Testis (tissue), 3 donors: ENCODE results near the gene MTAP. TPM values are rescaled to one million over a fixed set of nuclear protein-coding genes. Genes with fewer than 3 reads are reported as not detected.
A peak's percentile ranks its signal among the peaks of the same experiment; 100 is the strongest.

Experiments used
- DNase-seq: peaks from one replicate; pipeline ENCODE4 v3.0.0-alpha.2; 2019
- H3K27ac ChIP-seq, 2 donors: fragments of 200-600 bp; sonication (generic); one replicate each; pipeline ENCODE4 v1.5.1; 2019
- H3K27me3 ChIP-seq: fragments of 200-600 bp; sonication (generic); one replicate; pipeline ENCODE4 v1.5.1; 2019
- H3K36me3 ChIP-seq: fragments of 200-600 bp; sonication (generic); one replicate; pipeline ENCODE4 v1.5.1; 2017; ENCODE audit warnings: low read depth; ENCODE audit errors: missing control alignments
- H3K4me1 ChIP-seq: fragments of 200-600 bp; sonication (generic); one replicate; pipeline ENCODE4 v1.5.1; 2019
- H3K4me3 ChIP-seq, 2 donors: fragments of 200-600 bp; sonication (generic); one replicate each; pipeline ENCODE4 v1.5.1; 2017 to 2019
- H3K9me3 ChIP-seq: fragments of 200-600 bp; sonication (generic); one replicate; pipeline ENCODE4 v1.5.1; 2017
- POLR2A ChIP-seq: fragments of 450-650 bp; IDR thresholded peaks from one replicate; pipeline ENCODE4 v1.6.1; 2017; ENCODE audit warnings: antibody characterized with exemption, mild to moderate bottlenecking, moderate library complexity
- WGBS, 2 donors: methylation state at CpG; one replicate each; pipeline ENCODE4 v1.1.5; 2018; 5-methylcytosine and 5-hydroxymethylcytosine counted together
- intact Hi-C: fragments of 100-400 bp; cut with DNase I; formaldehyde crosslinking; loops from one replicate; pipeline ENCODE4 v1.15.1; 2023; ENCODE audit warnings: low total_unique reads
- polyA plus RNA-seq: library from polyadenylated mRNA; stranded (reverse); fragments of 350-450 nt; fragmentation: Illumina TruSeq; extraction: RNeasy Lipid Tissue Mini Kit (QIAGEN cat#74804); gene quantifications from one replicate; pipeline ENCODE4 v1.2.3, GENCODE V29; 2014; ENCODE audit warnings: low read depth, low replicate concordance; ENCODE audit not compliant: insufficient read depth
- total RNA-seq, 2 donors: library from RNA; depleted of rRNA; stranded (reverse); fragments of >200 nt; gene quantifications; one replicate each; pipeline ENCODE4 v1.2.3, GENCODE V29; 2016
- TF ChIP-seq, protein P1 (sequence below), 3 experiments: fragments of 450-650 bp in 2 of 3; fragments of 200-600 bp in 1 of 3; sonication (generic) in 1 of 3; IDR thresholded peaks; one replicate each; pipeline ENCODE4 v1.5.1; 2016 to 2019; ENCODE audit warnings: antibody characterized with exemption in 3 of 3, mild to moderate bottlenecking in 2 of 3, moderate library complexity in 1 of 3

MTAP gene
- total and polyA plus RNA-seq, 3 donors from 2014 or later = 18.2 to 21.2 (median 19.3) TPM

DNA sequence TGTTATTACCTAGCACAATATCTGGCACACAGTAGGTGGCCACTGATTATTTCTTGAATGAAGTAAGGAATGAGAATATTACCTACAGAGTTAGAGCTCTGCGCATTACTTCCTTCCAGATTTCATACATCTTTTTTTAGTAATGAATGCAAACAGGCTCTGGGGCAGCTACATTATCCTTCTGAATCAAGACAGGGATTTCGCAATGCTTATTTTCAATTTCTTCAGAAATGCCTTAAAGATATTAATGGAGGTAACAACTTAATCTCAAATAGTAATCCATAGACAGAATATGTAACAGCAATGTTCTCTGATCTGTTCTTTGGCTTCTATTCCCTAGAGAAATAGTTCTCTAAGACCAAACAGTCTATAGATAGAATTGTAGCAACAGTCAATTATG, 159.1 kb downstream of the MTAP start:
- 77 to 88% methylated on average over 2 of the region's 2 CpGs for WGBS, 2 donors
- intact Hi-C loops = no loop called here

DNA sequence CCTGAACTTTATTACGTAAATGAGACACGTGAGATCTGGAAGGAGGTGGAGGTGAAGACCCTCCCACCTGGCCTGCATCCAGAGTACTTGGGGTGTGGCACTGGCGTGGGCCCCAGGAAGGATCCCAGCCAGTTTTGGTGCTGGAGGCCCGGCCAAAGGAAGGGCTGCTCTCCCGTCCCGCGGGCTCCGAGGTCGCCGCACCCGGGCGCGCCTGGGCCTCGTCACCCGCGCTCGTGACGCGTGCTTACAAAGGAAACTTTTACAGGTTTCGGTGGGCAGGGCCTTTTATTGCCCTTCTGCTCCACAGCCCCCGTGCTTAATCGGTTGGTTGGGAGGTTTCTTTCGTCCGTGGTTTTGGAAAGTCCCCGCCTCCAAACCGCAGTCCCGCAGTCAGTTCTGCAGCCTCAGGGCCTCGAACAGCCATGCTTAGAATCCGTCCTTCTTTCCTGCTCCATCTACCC, 162.5 kb downstream of the MTAP start:
- no peaks in the 10 kb centered on the region for H3K36me3 ChIP-seq
- TF ChIP-seq POLR2A = no peak
- TF ChIP-seq, protein P1, sequence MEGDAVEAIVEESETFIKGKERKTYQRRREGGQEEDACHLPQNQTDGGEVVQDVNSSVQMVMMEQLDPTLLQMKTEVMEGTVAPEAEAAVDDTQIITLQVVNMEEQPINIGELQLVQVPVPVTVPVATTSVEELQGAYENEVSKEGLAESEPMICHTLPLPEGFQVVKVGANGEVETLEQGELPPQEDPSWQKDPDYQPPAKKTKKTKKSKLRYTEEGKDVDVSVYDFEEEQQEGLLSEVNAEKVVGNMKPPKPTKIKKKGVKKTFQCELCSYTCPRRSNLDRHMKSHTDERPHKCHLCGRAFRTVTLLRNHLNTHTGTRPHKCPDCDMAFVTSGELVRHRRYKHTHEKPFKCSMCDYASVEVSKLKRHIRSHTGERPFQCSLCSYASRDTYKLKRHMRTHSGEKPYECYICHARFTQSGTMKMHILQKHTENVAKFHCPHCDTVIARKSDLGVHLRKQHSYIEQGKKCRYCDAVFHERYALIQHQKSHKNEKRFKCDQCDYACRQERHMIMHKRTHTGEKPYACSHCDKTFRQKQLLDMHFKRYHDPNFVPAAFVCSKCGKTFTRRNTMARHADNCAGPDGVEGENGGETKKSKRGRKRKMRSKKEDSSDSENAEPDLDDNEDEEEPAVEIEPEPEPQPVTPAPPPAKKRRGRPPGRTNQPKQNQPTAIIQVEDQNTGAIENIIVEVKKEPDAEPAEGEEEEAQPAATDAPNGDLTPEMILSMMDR (IDR thresholded peaks at IDR 0.05) = no peak
- H3K4me3 ChIP-seq = peak overlapping the region; percentile 24 to 36
- H3K27me3 ChIP-seq = no peaks in the 10 kb centered on the region
- no peak for DNase-seq
- WGBS, 2 donors = 1 to 2% methylated on average over 25 to 29 of the region's 29 CpGs
- intact Hi-C loops = no loop called here
- H3K27ac ChIP-seq = no peak overlapping the region
- H3K9me3 ChIP-seq = no peaks in the 10 kb centered on the region
- no peaks in the 10 kb centered on the region for H3K4me1 ChIP-seq

More for the DNA sequence above, 159.1 kb downstream of the MTAP start:
- Histone ChIP-seq H3K4me3 (no peak overlapping the region), H3K4me1 (no peaks in the 10 kb centered on the region), H3K36me3 (no peaks in the 10 kb centered on the region), H3K27me3 (no peaks in the 10 kb centered on the region), H3K27ac (no peak overlapping the region), H3K9me3 (no peaks in the 10 kb centered on the region)
- DNase-seq = no peak
- TF ChIP-seq, protein P1 (IDR thresholded peaks at IDR 0.05) = no peak
- no peak for TF ChIP-seq POLR2A

DNA sequence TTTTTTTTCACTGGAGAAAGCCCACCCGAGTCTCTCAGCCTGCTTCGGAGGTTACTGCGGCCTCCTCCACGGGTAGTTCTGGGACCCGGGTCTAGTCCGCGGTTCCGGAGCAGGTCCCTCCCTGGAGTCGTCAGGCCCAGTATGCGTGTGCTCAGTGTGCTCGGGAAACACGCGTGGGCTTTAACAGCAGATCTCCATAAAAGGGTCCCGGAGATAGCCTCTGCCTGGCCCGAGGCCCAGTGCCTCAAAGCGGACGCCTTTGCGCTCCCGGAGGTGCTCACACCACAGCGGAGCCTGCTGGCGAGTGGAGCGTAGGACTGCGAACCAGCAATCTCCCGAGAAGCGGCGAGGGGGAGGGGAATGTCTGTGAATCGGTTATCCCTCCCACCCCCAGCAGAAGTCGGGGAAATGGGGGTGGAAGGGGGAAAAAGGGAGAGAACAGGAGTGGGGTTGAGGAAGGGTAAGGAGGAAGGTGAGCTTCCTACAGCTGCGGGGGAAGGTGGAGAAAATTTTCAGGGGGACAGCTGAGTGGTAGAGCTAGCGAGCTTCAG, 163.0 kb downstream of the MTAP start:
- intact Hi-C loops = no loop called here

DNA sequence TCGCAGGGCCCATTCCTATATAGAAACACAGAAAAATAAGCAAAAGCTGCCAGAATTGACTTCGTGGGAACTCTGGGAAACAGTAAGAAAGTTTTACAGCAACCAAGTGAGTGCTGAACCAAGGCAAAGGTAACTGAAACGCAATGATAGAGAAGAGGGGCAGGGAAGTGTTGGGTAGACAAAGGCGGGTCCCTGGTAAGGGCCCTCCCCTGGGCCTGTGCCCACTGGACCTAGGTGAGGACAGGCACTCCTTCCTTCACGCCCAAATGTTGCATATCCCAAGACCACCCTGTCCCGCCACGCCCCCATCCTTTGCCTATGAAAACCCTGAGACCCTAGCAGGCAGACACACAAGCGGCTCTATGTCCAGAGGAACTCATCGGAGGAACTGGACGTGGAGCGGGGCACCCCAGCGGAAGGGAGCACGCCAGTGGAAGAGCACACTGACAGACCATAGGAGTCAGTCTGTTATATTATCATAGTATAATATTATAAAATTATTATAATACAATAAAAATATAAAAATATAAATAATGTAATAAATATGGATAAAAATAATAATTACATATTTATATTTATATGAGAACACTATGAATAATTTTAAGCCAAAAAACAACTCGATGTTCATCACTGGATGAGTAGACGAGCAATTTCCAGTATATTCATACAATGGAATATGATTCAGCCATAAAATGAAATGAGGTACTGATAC, 163.9 kb downstream of the MTAP start:
- WGBS, 2 donors = 11 to 14% methylated on average over 15 of the region's 15 CpGs
- H3K4me3 ChIP-seq = no peak overlapping the region
- no peak for DNase-seq
- intact Hi-C loops = no loop called here
- H3K27ac ChIP-seq = no peak overlapping the region
- no peak for TF ChIP-seq POLR2A
- TF ChIP-seq, protein P1 (IDR thresholded peaks at IDR 0.05) = no peak
- no peaks in the 10 kb centered on the region for H3K36me3 ChIP-seq
- no peaks in the 10 kb centered on the region for H3K9me3 ChIP-seq
- H3K27me3 ChIP-seq = no peaks in the 10 kb centered on the region
- no peaks in the 10 kb centered on the region for H3K4me1 ChIP-seq

More for the DNA sequence above, 163.0 kb downstream of the MTAP start:
- H3K27me3 ChIP-seq = no peaks in the 10 kb centered on the region
- peak overlapping the region; percentile 24 to 36 for H3K4me3 ChIP-seq
- no peak overlapping the region for H3K27ac ChIP-seq
- 2 to 3% methylated on average over 22 to 30 of the region's 30 CpGs for WGBS, 2 donors
- H3K36me3 ChIP-seq = no peaks in the 10 kb centered on the region
- H3K9me3 ChIP-seq = no peaks in the 10 kb centered on the region
- no peaks in the 10 kb centered on the region for H3K4me1 ChIP-seq
- no peak for TF ChIP-seq POLR2A
- TF ChIP-seq, protein P1 (IDR thresholded peaks at IDR 0.05) = no peak
- peak; percentile 81 for DNase-seq
